Hematopoietic multipotent progenitor cell treated with erythropoietin and hydrocortisone succinate and interleukin-3 and kit ligand, for 4 days (in vitro differentiated cells): ENCODE data around the gene HNRNPM.
"Not testable (repeated sequence)": the region's sequence is repeated elsewhere in the genome, so short reads cannot be mapped to it uniquely, and the experiment has no call there.

Experiments
- DNase-seq: peaks from one replicate; pipeline ENCODE4 v3.0.0-alpha.2; 2015

HNRNPM gene

GRCh38 chr19:8429044-8429443 is 15.7 kb upstream of the HNRNPM start:
- no peak for DNase-seq

DNA sequence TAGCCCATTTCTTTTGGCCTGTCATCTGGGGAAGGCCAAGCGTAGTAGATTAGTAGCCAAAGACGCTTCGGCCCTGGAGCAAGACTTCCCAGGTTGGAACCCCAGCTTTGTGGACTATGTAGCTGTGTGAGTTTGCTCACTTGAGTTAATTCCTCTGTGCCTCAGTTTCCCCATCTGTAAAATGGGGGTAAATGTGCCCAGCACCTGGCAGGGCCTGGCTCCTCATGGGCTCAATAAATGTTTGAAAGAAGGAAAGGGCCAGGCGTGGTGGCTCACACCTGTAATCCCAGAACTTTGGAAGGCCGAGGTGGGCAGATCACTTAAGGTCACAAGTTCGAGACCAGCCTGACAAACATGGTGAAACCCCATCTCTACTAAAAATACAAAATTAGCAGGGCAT is 14.9 kb upstream of the HNRNPM start:
- DNase-seq, result no peak

- DNase-seq, result no peak
Measured at GRCh38 chr19:8430650-8431049, 14.1 kb upstream of the HNRNPM start.

GRCh38 chr19:8438236-8438635 is 6.5 kb upstream of the HNRNPM start:
- DNase-seq, result no peak

DNA sequence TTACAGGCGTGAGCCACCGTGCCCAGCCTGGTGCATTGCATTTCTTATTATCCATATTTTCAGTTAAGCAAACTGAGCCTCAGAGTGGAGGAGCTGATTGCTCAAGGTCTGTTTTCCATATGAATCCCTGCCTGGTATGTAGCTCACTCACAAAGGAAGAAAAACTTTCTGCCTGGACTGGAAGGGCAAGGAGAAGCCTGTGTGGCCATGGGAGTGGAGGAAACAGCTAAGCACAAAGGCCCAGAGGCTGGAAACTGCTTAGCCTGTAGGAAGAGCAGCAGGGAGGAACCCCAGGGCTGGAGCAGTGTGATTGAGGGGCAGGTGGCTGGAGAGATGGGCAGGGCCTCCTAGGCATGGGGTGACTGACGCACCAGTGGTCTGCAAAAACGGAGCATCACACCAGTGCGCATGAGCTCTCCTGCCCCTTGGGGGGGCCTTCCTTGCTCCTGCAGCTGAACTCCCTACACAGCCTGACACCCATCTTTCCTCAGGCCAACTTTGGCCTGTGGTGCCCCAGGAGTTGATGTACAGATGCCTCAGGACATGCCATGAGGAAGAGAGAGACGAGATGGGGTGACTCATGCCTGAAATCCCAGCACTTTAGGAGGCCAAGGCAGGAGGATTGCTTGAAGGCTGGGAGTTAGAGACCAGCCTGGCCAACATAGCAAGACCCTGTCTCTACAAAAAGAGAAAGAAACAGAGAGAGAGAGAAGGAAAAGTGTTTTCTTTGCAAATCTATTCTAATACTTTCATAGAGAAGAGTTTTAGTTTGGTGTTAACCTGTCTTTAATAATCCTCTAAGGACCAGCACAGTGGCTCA is 2.8 kb upstream of the HNRNPM start:
- no peak for DNase-seq

DNA sequence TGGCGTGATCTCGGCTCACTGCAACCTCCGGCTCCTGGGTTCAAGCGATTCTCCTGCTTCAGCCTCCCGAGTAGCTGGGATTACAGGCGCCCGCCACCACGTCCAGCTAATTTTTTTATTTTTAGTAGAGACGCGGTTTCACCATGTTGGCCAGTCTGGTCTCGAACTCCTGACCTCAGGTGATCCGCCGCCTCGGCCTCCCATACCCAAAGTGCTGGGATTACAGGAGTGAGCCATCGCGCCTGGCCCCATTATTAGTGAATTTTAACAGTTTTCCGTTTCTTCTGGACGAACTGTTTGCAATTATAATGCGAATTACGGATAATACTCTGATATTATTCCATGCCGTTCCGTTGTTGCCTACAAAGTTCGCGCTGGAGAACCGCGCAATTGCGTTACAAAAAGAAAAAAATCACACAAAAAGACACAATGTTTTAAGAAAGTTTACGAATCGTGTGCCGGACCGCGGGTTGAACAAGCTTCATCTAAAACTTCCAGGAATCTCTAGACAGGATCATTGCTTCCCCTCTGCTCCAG is 567 bp upstream of the HNRNPM start:
- not testable (repeated sequence) for DNase-seq

GRCh38 chr19:8445488-8446001 is 770 bp downstream of the HNRNPM start:
- DNase-seq, result peak; percentile 71

DNA sequence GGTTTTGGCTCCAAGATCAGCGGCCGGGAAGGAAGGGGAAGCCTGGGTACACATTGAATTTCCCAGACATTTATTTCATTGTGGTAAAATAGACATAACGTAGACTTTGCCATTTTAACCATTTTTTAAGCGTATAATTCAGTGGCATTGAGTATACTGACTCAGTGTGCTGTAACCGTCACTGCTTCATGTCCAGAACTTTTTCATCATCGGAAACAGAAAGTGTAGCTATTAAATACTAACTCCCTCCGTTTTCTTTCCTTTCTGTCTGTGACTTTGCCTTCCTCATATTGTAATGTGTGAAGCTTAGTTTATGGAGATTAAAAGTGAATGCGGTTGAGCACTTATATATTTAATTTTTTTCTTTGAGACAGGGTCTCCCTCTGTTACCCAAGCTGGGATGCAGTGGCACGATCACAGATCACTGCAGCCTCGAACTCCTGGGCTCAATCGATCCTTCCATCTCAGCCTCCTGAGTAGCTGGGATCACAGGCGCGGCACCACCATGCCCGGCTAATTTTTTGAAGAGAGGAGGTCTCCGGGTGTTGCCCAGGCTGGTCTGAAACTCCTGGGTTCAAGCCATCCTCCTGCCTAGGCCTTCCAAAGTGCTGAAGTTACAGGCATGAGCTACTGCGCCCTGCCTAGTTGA is 1.4 kb downstream of the HNRNPM start:
- DNase-seq, result no peak

DNA sequence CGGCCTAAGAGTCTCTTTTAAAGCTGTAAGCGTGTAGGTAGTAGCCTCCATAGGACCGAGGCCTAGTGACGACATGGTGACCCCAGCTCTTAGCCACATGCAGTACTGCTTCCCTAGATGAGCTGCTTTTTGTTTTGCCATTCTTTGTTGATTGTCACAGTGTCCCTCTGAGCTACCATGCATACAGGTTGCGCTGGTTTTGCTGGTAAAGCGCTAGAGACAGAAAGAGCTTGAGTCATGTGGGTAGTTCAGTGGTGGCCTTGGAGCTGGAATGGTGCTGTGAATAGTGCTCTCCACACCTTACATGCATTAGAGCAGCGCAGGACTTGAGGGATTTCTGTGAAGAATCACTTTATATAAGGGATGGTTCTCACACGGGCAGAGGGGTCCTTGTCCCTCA is 5.1 kb downstream of the HNRNPM start:
- DNase-seq, result no peak

GRCh38 chr19:8451377-8451776 is 6.6 kb downstream of the HNRNPM start:
- no peak for DNase-seq

GRCh38 chr19:8451885-8452284 is 7.1 kb downstream of the HNRNPM start:
- DNase-seq, result peak; percentile 30

DNA sequence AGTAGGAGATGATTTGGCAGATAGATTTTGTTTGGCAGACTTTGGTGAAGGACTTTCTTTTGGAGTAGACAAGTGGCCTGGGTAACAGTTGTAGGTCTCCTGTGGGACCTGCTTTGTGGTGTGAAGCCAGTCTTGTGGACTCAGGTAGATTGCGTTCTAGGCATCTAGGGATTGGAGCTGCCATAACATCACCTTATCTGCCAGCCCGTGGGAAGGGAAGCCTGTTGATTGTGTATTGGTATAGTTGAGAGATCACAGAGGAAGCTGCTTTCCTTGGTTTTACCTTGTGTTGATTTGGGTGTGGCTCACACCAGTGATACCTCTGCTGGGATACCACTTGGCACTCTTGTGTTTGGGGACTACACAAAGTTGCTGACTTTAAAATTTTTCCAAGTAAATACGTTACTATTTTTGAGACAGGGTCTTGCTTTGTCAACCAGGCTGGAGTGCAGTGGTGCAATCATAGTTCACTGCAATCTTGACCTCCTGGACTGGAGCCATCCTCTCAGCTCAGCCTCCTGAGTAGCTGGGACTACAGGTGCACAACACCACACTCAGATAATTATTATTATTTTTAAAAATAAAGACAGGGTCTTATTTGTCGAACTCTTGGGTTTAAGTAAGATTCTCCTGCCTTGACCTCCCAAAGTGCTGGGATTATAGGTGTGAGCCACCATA is 7.8 kb downstream of the HNRNPM start:
- DNase-seq, result no peak

DNA sequence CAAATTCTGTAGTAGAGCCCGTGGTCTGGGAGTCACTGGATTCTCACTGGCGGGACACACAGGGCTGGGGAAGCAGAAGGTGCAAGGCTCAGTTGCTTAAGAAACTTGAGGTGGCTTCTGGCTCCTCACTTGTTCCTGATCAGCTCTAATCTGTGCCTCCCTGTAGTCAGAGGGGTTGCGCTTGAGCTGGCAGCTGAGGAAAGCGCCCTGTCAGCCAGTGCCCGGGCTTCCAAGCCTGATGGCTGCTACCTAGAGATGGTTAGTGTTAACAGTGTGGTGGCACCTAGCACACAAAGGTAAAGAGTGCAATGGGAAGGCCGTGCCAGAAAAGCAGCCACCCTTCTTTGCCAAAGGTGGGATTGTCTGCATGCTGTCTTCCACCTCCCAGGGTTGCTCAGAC is 8.8 kb downstream of the HNRNPM start:
- DNase-seq, result no peak

GRCh38 chr19:8454218-8454617 is 9.4 kb downstream of the HNRNPM start:
- no peak for DNase-seq

GRCh38 chr19:8455018-8455417 is 10.2 kb downstream of the HNRNPM start:
- DNase-seq, result no peak

DNA sequence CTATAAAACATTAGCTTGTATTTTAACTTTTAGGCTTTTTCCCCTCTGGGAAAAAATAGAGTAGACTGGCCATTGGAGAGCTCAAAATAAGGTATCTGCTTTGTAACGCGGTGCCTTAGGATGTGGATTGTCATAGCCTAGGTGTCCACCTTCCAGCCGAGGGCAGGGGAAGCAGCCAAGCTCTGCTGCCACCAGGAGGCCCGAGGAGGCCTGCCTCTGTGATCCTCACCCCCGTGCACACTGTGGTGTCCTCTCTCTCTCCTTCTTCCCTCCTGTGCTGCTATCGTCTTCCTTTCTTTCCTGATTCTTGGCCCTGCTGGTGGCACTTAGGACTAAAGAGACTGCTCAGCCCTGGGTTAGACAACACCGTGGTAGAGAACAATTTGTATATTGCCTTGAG is 11.3 kb downstream of the HNRNPM start:
- DNase-seq, result peak; percentile 38

DNA sequence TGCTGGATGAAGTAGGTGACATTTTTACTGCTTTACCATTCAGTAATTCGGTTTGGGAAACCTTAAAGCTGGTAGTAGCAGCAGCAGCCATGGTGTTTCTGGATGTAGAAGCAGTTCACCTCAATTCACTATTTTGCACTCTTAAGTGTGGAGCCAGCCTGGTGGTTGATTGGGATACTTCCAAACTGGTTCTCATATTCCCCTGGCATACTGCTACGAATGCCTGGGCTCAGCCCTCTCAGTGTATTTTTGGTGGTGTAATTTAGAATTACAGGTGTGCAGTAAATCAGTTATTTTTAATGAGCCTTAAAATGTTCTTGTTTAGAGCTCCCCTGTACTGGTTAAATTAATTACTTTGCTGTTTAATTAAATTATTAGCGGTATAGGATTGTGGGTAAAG is 12.4 kb downstream of the HNRNPM start:
- no peak for DNase-seq

DNA sequence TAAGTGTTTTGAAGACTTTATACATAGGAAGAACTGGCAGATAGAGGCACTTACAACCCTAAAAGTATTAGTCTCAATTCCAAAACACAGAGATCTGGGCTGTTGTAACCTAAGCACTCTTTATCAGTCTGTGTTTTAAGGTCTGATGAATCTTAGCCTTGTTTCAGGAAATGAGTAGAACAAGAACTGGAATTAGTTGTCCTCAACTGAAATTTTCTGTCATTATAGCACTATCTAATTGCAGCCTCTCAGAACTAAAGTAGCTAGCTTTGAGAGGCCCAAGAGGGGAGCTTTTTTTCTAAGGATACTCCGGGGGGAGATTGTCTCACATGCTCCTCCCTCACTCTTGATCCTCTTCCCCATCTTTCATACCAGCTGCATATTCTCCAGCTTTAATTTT is 13.1 kb downstream of the HNRNPM start:
- no peak for DNase-seq

DNA sequence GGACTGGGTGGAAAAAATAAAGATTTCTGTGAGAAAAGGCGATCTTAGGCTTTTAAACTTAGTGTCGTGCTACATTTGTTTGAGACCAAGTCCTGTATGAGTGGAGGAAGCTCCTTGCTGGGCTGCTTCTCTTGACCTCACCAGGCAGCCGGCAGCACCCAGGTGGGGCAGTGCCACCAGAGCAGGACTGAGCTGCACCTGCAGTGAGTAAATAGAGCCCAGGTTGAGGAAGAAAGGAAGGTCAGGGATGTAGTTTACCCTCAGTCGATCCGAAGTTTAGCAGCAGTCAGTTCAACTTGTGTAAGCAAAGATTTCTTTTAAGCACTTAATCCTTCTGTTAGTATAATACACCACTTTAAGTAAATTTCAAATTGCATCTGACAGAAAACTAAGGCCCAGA is 13.6 kb downstream of the HNRNPM start:
- no peak for DNase-seq

DNA sequence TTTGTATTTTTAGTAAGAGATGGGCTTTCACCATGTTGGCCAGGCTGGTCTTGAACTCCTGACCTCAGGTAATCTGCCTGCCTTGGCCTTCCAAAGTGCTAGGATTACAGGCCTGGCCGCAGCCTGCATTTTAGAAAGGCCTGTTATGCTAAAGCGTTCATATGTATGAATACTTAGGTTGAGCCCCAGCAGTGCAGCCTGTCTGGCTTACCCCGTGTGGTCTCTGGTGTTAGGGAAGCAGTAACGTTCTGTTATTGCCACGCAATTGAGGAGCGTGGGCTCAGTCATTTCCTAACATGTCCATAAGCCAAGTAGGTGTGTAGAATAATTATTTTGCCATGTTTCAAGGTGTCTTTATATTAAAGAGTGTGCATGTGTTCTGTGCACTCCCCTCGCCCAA is 14.3 kb downstream of the HNRNPM start:
- DNase-seq, result no peak

DNA sequence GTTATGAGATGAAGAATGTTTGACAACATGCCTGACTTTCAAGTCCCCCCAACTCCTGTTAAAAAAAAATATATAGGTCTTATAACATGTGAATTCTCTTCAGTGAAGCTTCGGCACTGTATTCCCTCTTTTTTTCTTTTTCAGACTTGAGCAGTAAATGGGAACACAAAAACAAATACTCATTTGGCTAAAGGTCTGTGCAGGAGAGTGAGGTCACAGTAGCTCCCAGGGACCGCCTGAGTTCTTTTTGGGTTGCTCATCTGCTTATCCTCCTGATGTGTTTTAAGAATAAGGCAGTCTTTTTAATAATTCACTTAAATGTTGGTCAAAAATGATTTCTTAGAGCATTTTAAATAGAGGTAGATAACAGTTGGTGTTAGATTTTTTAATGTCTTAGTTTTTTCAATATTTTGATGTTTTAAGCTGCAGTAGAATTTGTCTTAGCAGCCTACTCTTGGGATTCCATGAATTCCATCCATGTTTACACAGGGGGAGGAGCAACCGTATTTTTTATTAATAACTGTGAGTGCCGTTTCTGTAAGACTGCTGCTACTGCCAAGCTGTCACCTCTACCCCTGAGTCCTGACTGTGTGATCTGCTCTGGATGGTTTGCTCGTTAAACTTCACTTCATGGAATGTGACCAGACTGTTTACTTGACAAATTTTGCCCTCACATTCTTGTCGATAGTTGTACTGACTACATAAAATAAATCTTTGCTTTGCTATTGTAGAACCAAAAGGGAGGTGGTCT is 14.9 kb downstream of the HNRNPM start:
- DNase-seq, result no peak

DNA sequence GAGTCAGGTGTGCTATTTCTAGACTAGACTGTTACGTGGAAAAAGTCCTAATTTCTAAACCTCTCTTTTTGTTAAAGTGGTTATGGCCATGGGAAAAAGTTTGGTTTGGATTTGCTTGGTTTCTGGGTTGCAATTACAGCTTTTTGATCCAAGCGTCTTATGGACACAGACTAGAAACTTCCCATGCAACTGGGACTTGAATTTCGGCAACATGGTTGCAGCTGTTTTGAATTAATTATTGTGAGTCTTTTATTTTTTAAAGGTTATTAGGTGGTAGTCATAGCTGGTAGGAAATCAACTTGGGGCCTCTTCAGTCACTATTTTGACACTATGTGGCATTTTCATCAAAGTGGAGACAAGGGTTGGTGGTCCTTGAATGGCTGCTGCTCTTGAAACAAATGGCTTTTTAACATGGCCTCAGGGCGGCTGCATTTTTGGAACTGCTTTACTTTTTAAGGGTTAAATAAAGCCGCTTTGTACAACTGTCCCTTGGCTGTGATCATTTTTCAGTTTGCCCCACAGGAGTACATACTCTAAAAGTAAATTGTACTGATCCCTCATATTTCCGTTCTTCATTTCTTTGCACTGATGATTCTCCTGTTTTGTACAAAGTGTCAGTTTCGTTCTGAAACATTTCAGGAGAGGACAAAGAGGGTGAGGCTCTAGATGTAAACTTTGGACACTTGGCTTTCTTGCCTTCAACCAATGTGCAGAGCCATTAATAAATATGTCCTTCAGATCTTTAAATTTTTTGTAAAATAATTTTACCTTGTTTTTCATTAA is 15.9 kb downstream of the HNRNPM start:
- no peak for DNase-seq
